HG02943 (cell line): Measurements from ENCODE around the gene CRYGS.
"Not testable (repeated sequence)": the region's sequence is repeated elsewhere in the genome, so short reads cannot be mapped to it uniquely, and the experiment has no call there.

Source experiments
- ATAC-seq: cut with Tn5 transposase; IDR thresholded peaks from one replicate; pipeline ENCODE4 v1.9.1; 2021; ENCODE audit warnings: mild to moderate bottlenecking, low read depth, moderate library complexity; ENCODE audit not compliant: unreplicated experiment

CRYGS gene

DNA sequence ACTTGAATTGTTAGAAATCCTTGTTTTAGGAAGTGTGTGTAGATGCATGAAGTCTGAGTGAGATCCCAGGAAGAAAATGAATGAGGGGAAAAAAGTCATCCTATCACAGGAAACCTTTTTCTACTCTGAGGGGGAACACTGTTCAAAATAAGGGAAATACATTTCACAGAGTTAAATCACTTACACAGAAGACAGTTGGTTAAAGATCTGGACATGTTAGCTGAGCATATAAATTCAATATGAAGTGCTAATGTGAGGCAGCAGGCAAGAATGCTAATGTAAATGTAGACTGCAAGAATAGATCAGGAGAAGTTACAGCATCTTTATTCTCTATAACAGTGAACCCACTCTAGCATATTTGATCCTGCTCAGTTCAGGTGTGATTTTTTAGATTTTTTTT, 20.4 kb upstream of the CRYGS start:
- ATAC-seq, result no peak

GRCh38 chr3:186552408-186553031, 8.3 kb upstream of the CRYGS start:
- no peak for ATAC-seq

DNA sequence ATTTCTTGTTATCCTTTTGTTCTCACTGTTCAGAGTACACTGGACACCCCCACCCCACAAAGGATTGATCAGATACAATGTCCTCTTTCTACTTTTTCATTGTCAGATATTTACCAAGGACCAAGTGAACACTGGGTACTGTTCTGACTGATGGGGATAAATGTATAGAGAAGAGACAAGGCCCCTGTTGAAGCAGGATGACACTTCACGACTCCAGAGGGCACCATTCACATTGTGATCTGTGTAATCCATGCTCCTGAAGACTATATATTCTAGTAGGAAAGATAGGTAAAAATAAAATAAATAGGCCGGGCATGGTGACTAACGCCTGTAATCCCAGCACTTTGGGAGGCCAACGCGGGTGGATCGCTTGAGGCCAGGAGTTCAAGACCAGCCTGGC, 7.2 kb upstream of the CRYGS start:
- ATAC-seq, result no peak

GRCh38 chr3:186549497-186549896, 5.3 kb upstream of the CRYGS start:
- no peak for ATAC-seq

GRCh38 chr3:186540835-186541226, 3.3 kb downstream of the CRYGS start:
- ATAC-seq, result no peak

DNA sequence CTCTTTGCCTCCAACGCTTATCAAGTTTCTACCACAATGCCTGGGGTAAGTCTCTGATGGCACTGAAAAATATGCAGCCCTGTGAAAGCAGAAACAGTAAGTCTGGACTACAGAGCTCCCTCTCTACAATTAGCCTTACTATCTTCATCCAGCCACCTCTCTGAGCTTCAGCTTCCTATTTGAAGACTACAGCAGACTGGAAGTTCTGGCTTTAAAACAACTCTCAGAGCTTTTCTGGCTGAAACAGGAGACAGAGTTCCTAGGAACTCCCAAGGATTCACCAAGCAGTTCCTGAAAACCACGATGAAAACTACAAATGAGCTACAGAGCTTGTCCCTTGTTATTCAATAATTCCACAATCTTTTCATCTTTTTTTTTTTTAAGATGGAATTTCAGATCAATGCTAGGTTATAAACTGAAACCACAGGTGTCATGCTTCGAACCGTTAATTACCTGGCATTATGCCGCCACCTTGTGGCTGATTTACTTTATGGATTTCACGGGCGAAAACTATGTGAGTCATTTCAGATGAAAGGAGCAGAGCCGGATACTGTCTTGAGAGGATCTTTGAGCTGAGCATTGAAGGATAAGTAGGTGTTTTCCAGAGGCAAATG, 3.9 kb downstream of the CRYGS start:
- no peak for ATAC-seq

DNA sequence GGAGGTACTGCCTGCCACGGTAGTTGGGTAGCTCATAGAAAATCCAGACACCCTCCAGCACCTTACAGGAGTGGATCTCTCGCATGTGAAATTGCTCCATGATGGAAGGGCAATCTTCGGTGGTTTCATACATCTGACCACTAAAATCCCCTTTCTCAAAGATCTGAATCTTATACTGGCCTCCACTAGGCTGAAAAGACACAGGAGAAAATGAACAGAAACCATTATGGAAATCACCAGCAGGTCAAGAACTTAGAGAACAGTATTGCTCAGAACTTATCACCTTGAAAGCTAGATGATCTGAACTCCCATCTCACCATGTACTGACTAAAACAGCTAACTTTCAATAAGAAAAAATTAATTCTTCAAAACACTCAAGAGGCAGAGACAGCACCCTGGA, 5.4 kb downstream of the CRYGS start:
- no peak for ATAC-seq

DNA sequence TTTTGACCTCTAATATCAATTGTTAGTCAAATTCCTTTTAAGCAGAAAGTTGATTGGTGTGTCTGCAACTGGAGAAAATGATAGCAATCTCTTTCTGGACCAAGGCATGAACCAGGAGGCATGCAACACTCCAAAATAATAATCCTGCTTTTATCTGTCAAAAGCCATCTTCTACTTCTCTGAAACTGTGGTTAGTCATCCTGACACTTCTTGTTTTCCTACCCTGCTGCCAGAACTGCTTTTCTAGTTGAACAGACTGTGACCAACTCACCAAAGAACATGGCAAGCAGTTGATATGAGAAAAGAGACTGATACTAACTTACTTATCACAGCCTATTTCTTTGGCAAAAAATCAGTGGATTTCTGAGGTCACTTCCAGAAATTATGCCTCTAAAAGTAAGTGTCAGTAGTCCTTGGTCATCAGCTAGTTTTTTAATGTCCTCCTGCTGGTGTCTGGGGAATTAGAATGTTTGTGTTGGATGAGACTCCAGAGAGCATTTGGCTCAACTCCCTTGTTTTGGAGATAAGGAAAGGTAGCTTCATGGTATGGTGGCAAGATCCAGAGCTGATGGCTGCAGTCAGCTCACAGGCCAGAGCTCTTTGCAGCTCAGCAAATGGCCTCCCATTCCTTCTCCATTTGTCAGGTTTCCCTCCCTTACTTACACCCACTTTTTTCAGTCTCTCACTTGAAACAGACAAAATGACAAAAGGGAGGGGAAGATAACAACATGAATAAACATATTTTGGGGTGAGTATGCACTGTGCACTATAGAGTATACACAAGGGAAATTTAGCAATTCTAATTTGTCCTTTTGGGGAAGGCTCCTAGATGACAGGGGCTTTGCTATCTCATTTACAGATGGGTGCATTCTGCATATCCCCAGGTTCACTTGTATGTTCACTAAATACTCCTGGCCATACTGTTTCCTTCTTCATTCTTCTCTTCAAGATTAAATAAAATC, 7.0 kb downstream of the CRYGS start:
- no peak for ATAC-seq

DNA sequence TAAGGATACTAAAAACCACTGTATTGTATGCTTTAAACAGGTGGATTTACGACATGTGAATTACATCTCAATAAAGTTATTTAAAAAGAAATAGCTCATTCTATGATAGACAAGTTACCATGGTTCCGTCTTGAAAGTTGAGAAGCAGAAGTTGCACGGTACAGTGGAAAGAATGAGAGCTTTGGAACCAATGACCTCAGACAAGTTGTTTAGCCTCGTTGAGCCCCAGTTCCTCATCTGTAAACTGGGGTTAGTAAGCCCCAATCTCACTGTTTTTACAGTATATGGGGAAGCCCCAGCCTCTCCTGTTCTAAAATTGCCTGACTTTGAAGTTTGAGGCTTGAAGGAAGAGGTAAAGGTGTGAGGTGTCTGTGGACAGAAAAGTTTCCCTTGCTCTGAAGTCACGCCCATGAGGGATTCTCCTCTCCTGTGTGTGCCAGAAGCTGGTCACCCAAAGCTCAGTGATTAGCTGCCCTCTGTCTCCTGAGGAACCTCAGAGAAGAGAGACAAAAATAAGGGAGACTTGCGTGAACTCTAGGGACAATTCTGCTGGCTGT, 10.0 kb downstream of the CRYGS start:
- ATAC-seq, result peak; percentile 63

GRCh38 chr3:186532598-186533072, 11.5 kb downstream of the CRYGS start:
- ATAC-seq, result peak; percentile 63

- not testable (repeated sequence) for ATAC-seq
These were observed 12.5 kb downstream of the CRYGS start for GRCh38 chr3:186531694-186532093.

DNA sequence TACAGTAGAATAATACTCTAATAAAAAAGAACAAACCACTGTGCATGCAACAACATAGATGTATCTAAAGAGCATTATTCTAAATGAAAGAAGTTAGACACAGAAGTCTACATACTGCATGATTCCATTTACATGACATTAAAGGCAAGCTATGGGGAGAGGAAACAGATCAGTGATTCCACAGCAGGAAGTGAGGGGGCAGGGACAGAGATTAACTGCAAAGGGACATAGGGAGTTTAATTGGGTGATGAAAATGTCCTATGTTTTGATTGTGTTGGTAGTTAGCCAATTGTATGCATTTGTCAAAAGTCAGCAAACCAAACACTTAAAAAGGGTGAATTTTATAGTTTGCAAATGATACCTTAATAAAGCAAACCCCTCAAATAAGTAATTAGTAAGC, 13.8 kb downstream of the CRYGS start:
- ATAC-seq, result no peak

GRCh38 chr3:186529201-186529999, 14.8 kb downstream of the CRYGS start:
- ATAC-seq, result no peak

GRCh38 chr3:186526256-186526606, 17.9 kb downstream of the CRYGS start:
- ATAC-seq, result no peak

DNA sequence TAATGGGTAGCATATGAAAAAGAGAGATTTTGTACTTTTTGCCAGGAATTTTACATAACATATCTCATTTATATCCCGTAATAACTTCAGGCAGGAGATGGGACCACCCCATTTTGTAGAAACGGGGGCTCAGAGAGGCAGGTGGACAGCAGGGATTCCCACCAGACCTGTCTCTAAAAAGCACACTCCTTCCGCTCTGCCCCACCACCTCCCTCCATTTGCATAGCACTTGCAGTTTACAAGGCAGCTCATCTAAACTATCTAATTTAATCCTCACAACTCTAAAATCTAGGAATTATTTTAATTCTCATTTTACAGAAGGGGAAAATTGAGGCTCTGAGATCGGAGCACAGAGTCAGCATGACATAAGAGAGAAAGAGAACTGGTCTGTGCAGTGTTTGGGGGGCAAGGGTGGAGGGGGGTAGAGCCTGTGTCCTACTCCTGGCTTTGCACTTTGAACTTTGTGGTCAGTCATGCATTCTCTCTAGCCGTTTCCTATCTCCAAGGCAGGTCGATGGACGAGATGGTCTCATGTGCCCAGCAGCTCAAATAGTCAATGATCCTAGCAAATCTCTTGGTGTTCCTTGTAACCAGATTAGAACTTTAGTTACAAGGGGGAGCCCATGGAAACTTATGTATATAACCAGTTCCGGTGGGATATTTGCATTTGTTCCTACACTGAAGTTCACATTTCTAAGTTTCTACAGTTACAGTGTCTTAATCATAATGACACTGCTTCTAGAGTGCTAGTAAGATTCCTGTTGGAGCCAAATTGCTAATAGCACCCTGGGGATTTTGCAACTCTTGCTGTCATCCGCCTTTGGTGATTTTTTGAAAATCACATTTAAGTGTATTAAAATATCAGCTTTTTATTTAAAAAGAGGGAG, 18.6 kb downstream of the CRYGS start:
- ATAC-seq, result no peak

- ATAC-seq, result no peak
These were observed 19.6 kb downstream of the CRYGS start for GRCh38 chr3:186524616-186525015.

- no peak for ATAC-seq
These were observed 20.7 kb downstream of the CRYGS start for GRCh38 chr3:186523434-186523833.

GRCh38 chr3:186523022-186523421, 21.2 kb downstream of the CRYGS start:
- no peak for ATAC-seq
